ENCODE data around the gene ATRX.
"Not testable (repeated sequence)": the region's sequence is repeated elsewhere in the genome, so short reads cannot be mapped to it uniquely, and the experiment has no call there.

The ATRX gene

GRCh38 chrX:77793946-77794345 is 7.9 kb upstream of the ATRX start:
- TF ChIP-seq CTCF (IDR thresholded peaks at IDR 0.05; ENCODE audit: extremely low read depth, insufficient read depth, missing control alignments): no peak
- in situ Hi-C loops (cut with MboI; ENCODE audit: low pct_unique_long_range_greater_than_20kb, low sequenced_read_pairs, unreplicated experiment): no loop called here

GRCh38 chrX:77788050-77788449 is 2.0 kb upstream of the ATRX start:
- no peak for DNase-seq (ENCODE audit: low spot score)

More at GRCh38 chrX:77793946-77794345, 7.9 kb upstream of the ATRX start:
- no peak for DNase-seq (ENCODE audit: low spot score)

GRCh38 chrX:77786365-77786680 is 307 bp upstream of the ATRX start:
- in situ Hi-C loops (cut with MboI; ENCODE audit: low pct_unique_long_range_greater_than_20kb, low sequenced_read_pairs, unreplicated experiment): no loop called here
- DNase-seq (ENCODE audit: low spot score): no peak
- no peak for TF ChIP-seq CTCF (IDR thresholded peaks at IDR 0.05; ENCODE audit: extremely low read depth, insufficient read depth, missing control alignments)

More at GRCh38 chrX:77788050-77788449, 2.0 kb upstream of the ATRX start:
- no peak for TF ChIP-seq CTCF (IDR thresholded peaks at IDR 0.05; ENCODE audit: extremely low read depth, insufficient read depth, missing control alignments)
- in situ Hi-C loops (cut with MboI; ENCODE audit: low pct_unique_long_range_greater_than_20kb, low sequenced_read_pairs, unreplicated experiment): no loop called here

GRCh38 chrX:77779695-77780094 is 6.3 kb downstream of the ATRX start:
- in situ Hi-C loops (cut with MboI; ENCODE audit: low pct_unique_long_range_greater_than_20kb, low sequenced_read_pairs, unreplicated experiment): no loop called here
- TF ChIP-seq CTCF (IDR thresholded peaks at IDR 0.05; ENCODE audit: extremely low read depth, insufficient read depth, missing control alignments): no peak
- no peak for DNase-seq (ENCODE audit: low spot score)

- DNase-seq (ENCODE audit: low spot score): no peak
- TF ChIP-seq CTCF (IDR thresholded peaks at IDR 0.05; ENCODE audit: extremely low read depth, insufficient read depth, missing control alignments): no peak
- in situ Hi-C loops (cut with MboI; ENCODE audit: low pct_unique_long_range_greater_than_20kb, low sequenced_read_pairs, unreplicated experiment): no loop called here
Measured at GRCh38 chrX:77776659-77777058, 9.4 kb downstream of the ATRX start.

- DNase-seq (ENCODE audit: low spot score): no peak
- TF ChIP-seq CTCF (IDR thresholded peaks at IDR 0.05; ENCODE audit: extremely low read depth, insufficient read depth, missing control alignments): no peak
- in situ Hi-C loops (cut with MboI; ENCODE audit: low pct_unique_long_range_greater_than_20kb, low sequenced_read_pairs, unreplicated experiment): no loop called here
Measured at GRCh38 chrX:77771601-77772000, 14.4 kb downstream of the ATRX start.

- no peak for DNase-seq (ENCODE audit: low spot score)
- in situ Hi-C loops (cut with MboI; ENCODE audit: low pct_unique_long_range_greater_than_20kb, low sequenced_read_pairs, unreplicated experiment): no loop called here
- no peak for TF ChIP-seq CTCF (IDR thresholded peaks at IDR 0.05; ENCODE audit: extremely low read depth, insufficient read depth, missing control alignments)
Measured at GRCh38 chrX:77768787-77769186, 17.2 kb downstream of the ATRX start.

GRCh38 chrX:77766212-77766611 is 19.8 kb downstream of the ATRX start:
- in situ Hi-C loops (cut with MboI; ENCODE audit: low pct_unique_long_range_greater_than_20kb, low sequenced_read_pairs, unreplicated experiment); DNase-seq (ENCODE audit: low spot score): not testable (repeated sequence)

All from GM13977 (cell line).